Spleen (tissue), 7 donors: ENCODE data around the gene DRC1.

ENCODE experiments used
- POLR2A ChIP-seq, 3 donors: fragments of 450-650 bp; IDR thresholded peaks; one replicate each; pipeline ENCODE4 v1.5.1; 2017; ENCODE audit warnings: antibody characterized with exemption in 3 of 3, mild to moderate bottlenecking in 1 of 3
- POLR2AphosphoS5 ChIP-seq, 3 donors: sonication (generic); formaldehyde crosslinking; IDR thresholded peaks; one replicate each; pipeline ENCODE4 v1.5.1; 2017; ENCODE audit warnings: antibody characterized with exemption in 3 of 3
- TF ChIP-seq, protein P1 (sequence below), 11 experiments: fragments of 200-600 bp in 7 of 11; fragments of 450-650 bp in 4 of 11; sonication (generic) in 4 of 11; IDR thresholded peaks in 8 of 11; conservative IDR thresholded peaks in 3 of 11; 1 replicate in 7 of 11; 2 replicates in 4 of 11; pipeline versions ENCODE4 v1.4.0 to v1.8.0; 2016 to 2021; ENCODE audit warnings: antibody characterized with exemption in 11 of 11, inconsistent platforms in 4 of 11, mild to moderate bottlenecking in 1 of 11
- donor health status: DM: no; HTN: no; CAD: no; lungs with moderate emphysema.
- donor health status: DM: no; HTN: no; CAD: no.
- donor health status: DM: no; HTN: no; CAD: no.

DNA sequence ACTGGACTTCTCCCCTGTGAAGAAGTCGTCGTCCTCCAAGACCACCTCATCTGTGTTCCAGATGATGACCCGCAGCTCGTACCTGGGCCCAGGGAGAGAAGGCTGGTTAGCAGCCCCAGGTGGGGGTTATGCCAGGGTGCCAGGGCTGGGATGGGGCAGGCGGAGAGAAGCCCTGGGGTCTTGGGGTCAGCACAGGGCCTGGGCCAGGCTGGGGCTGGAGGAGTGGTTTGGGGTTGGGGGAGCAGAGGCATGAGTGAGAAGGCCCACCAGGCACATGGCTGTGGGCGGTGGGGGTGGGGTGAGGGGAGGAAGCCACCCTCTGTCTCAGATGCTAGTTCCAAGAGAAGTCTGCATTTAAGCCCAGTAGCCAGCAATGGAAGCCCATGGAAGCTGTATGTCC lies 60.4 kb downstream of the DRC1 start:
- TF ChIP-seq, protein P1, sequence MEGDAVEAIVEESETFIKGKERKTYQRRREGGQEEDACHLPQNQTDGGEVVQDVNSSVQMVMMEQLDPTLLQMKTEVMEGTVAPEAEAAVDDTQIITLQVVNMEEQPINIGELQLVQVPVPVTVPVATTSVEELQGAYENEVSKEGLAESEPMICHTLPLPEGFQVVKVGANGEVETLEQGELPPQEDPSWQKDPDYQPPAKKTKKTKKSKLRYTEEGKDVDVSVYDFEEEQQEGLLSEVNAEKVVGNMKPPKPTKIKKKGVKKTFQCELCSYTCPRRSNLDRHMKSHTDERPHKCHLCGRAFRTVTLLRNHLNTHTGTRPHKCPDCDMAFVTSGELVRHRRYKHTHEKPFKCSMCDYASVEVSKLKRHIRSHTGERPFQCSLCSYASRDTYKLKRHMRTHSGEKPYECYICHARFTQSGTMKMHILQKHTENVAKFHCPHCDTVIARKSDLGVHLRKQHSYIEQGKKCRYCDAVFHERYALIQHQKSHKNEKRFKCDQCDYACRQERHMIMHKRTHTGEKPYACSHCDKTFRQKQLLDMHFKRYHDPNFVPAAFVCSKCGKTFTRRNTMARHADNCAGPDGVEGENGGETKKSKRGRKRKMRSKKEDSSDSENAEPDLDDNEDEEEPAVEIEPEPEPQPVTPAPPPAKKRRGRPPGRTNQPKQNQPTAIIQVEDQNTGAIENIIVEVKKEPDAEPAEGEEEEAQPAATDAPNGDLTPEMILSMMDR (IDR thresholded peaks at IDR 0.05 in 8 of 11, conservative IDR thresholded peaks at IDR 0.05 in 3 of 11): no peak
- TF ChIP-seq POLR2AphosphoS5 (IDR thresholded peaks at IDR 0.05) (no peak), POLR2A (IDR thresholded peaks at IDR 0.05) (no peak)
